Brain pericyte (primary cell): ENCODE measurements around the gene IMPDH1.

Experiments used
- DNase-seq: peaks from one replicate; pipeline ENCODE4 v3.0.0-alpha.2; 2012; ENCODE audit warnings: low read depth, low spot score

Gene IMPDH1

GRCh38 chr7:128387216-128388144 is 22.3 kb downstream of the IMPDH1 start:
- DNase-seq: no peak

- no peak for DNase-seq
Observed at GRCh38 chr7:128385988-128386925, 23.5 kb downstream of the IMPDH1 start.

GRCh38 chr7:128384726-128385125 is 25.1 kb downstream of the IMPDH1 start:
- DNase-seq: no peak

- DNase-seq: no peak
Observed at GRCh38 chr7:128383776-128384175, 26.0 kb downstream of the IMPDH1 start.

- no peak for DNase-seq
Observed at GRCh38 chr7:128381161-128381821, 28.5 kb downstream of the IMPDH1 start.

GRCh38 chr7:128380483-128381106 is 29.2 kb downstream of the IMPDH1 start:
- DNase-seq: no peak

- no peak for DNase-seq
Observed at GRCh38 chr7:128379900-128380479, 29.8 kb downstream of the IMPDH1 start.

GRCh38 chr7:128378637-128379036 is 31.1 kb downstream of the IMPDH1 start:
- no peak for DNase-seq

GRCh38 chr7:128376077-128376476 is 33.7 kb downstream of the IMPDH1 start:
- DNase-seq: no peak

- DNase-seq: no peak
Observed at GRCh38 chr7:128374041-128374440, 35.7 kb downstream of the IMPDH1 start.

GRCh38 chr7:128373606-128374005 is 36.2 kb downstream of the IMPDH1 start:
- DNase-seq: no peak

- DNase-seq: no peak
Observed at GRCh38 chr7:128370491-128370890, 39.3 kb downstream of the IMPDH1 start.

- DNase-seq: no peak
Observed at GRCh38 chr7:128366986-128367385, 42.8 kb downstream of the IMPDH1 start.

GRCh38 chr7:128366300-128366699 is 43.5 kb downstream of the IMPDH1 start:
- DNase-seq: no peak

GRCh38 chr7:128365432-128365831 is 44.4 kb downstream of the IMPDH1 start:
- DNase-seq: no peak

GRCh38 chr7:128364166-128364870 is 45.5 kb downstream of the IMPDH1 start:
- DNase-seq: no peak

GRCh38 chr7:128363261-128363721 is 46.5 kb downstream of the IMPDH1 start:
- DNase-seq: no peak

GRCh38 chr7:128362670-128363069 is 47.1 kb downstream of the IMPDH1 start:
- no peak for DNase-seq

GRCh38 chr7:128361411-128362379 is 48.1 kb downstream of the IMPDH1 start, which contains the start of gene PRRT4:
PRRT4 (minus strand) TSS chr7:128361690.
- no peak for DNase-seq
